Hepatocyte (in vitro differentiated cells): ENCODE results near the gene EML6. TPM values are rescaled to one million over a fixed set of nuclear protein-coding genes. Genes with fewer than 3 reads are reported as not detected.

Source experiments
- DNase-seq: peaks from one replicate; pipeline ENCODE4 v3.0.0-alpha.2; 2016; ENCODE audit warnings: low spot score
- H2AFZ ChIP-seq: fragments of 200-600 bp; sonication (generic); 2 replicates; pipeline ENCODE4 v1.6.0; 2016; ENCODE audit warnings: antibody characterized with exemption, mild to moderate bottlenecking
- H3K27ac ChIP-seq: fragments of 200-600 bp; sonication (generic); 2 replicates; pipeline ENCODE4 v1.5.1; 2016; ENCODE audit warnings: mild to moderate bottlenecking
- H3K27me3 ChIP-seq: fragments of 200-600 bp; sonication (generic); 2 replicates; pipeline ENCODE4 v1.6.1; 2016
- H3K36me3 ChIP-seq: fragments of 200-600 bp; sonication (generic); replicated peaks from 2 replicates; pipeline ENCODE4 v1.5.1; 2016; ENCODE audit warnings: low read depth; ENCODE audit not compliant: insufficient read depth
- H3K4me1 ChIP-seq: fragments of 200-600 bp; sonication (generic); 2 replicates; pipeline ENCODE4 v1.5.1; 2016; ENCODE audit warnings: mild to moderate bottlenecking, moderate library complexity; ENCODE audit not compliant: insufficient read depth
- H3K4me2 ChIP-seq: fragments of 200-600 bp; sonication (generic); 2 replicates; pipeline ENCODE4 v1.6.0; 2016
- H3K4me3 ChIP-seq: fragments of 200-600 bp; sonication (generic); 2 replicates; pipeline ENCODE4 v1.5.1; 2016; ENCODE audit warnings: mild to moderate bottlenecking
- H3K79me2 ChIP-seq: fragments of 200-600 bp; sonication (generic); 2 replicates; pipeline ENCODE4 v1.6.0; 2017; ENCODE audit warnings: mild to moderate bottlenecking
- H3K9me2 ChIP-seq: fragments of 200-600 bp; sonication (generic); replicated peaks from 2 replicates; pipeline ENCODE4 v1.6.0; 2017; ENCODE audit warnings: mild to moderate bottlenecking; ENCODE audit not compliant: insufficient read depth
- H3K9me3 ChIP-seq: fragments of 200-600 bp; sonication (generic); 2 replicates; pipeline ENCODE4 v1.5.1; 2016; ENCODE audit warnings: low read depth, mild to moderate bottlenecking
- H4K20me1 ChIP-seq: fragments of 200-600 bp; sonication (generic); 2 replicates; pipeline ENCODE4 v1.6.0; 2016; ENCODE audit warnings: mild to moderate bottlenecking; ENCODE audit not compliant: insufficient read depth, poor library complexity, severe bottlenecking
- CTCF ChIP-seq: fragments of 200-600 bp; sonication (generic); IDR thresholded peaks from 2 replicates; pipeline ENCODE4 v1.5.1; 2016; ENCODE audit warnings: antibody characterized with exemption, mild to moderate bottlenecking; ENCODE audit not compliant: poor library complexity
- EZH2 ChIP-seq: fragments of 200-600 bp; sonication (generic); IDR thresholded peaks from 2 replicates; pipeline ENCODE4 v1.6.1; 2016; ENCODE audit warnings: antibody characterized with exemption, mild to moderate bottlenecking, borderline replicate concordance
- EZH2phosphoT487 ChIP-seq: fragments of 200-600 bp; sonication (generic); IDR thresholded peaks from one replicate; pipeline ENCODE4 v1.6.1; 2018; ENCODE audit warnings: antibody characterized with exemption, mild to moderate bottlenecking, low read depth, moderate library complexity; ENCODE audit not compliant: unreplicated experiment, severe bottlenecking
- WGBS: methylation state at CpG from one replicate; pipeline ENCODE4 v1.1.6; 2016; ENCODE audit warnings: low lambda C conversion rate; ENCODE audit errors: missing lambda C conversion rate; 5-methylcytosine and 5-hydroxymethylcytosine counted together
- polyA plus RNA-seq: library from polyadenylated mRNA; unstranded; fragments of >200 nt; fragmentation: Nextera tagmentation; extraction: Ambion mirVana; gene quantifications from 2 replicates; pipeline ENCODE4 v1.2.1, GENCODE V29; 2016
- total RNA-seq: library from RNA; depleted of rRNA; stranded (reverse); fragments of >200 nt; gene quantifications from 2 replicates; pipeline ENCODE4 v1.2.3, GENCODE V29; 2014

Gene EML6
- total and polyA plus RNA-seq, 2 experiments from 2014 or later = 1.9 to 4.0 TPM

GRCh38 chr2:54834721-54835120, 111.3 kb downstream of the EML6 start:
- DNase-seq = no peak
- H3K9me3 ChIP-seq = no peaks in the 10 kb centered on the region
- no peaks in the 10 kb centered on the region for H4K20me1 ChIP-seq
- no peaks in the 10 kb centered on the region for H3K27me3 ChIP-seq
- no peak overlapping the region for H2AFZ ChIP-seq
- H3K4me1 ChIP-seq = no peaks in the 10 kb centered on the region
- H3K27ac ChIP-seq = no peak overlapping the region
- H3K4me3 ChIP-seq = no peak overlapping the region
- no peak overlapping the region for H3K4me2 ChIP-seq
- 84% methylated on average over 5 of the region's 5 CpGs for WGBS
- H3K36me3 ChIP-seq = no peaks in the 10 kb centered on the region
- no peak for TF ChIP-seq EZH2
- TF ChIP-seq CTCF = no peak
- TF ChIP-seq EZH2phosphoT487 = no peak
- H3K79me2 ChIP-seq = no peaks in the 10 kb centered on the region
- H3K9me2 ChIP-seq = no peaks in the 10 kb centered on the region

DNA sequence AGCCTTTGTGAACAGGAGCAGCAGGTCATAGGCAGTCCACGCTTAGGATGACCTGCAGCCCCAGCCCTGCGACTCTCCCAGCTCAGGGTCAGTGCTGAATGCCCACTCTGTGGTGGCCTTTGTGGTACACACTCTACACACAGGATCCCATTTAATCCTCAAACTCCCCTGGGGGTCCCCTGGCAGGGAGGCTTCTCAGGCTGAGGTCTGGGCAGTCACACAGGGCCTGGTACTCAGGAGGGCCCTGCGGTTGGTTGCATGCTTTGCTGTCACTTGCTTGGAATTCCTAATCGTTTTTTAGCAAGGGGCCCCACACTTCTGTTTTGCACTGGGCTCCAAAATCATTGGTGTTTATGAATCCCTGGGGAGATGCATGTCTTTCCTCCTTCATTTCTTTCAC, 113.0 kb downstream of the EML6 start:
- Histone ChIP-seq H3K4me2 (no peak overlapping the region), H3K79me2 (no peaks in the 10 kb centered on the region), H3K27ac (no peak overlapping the region), H3K4me3 (no peak overlapping the region), H3K36me3 (no peaks in the 10 kb centered on the region), H3K9me3 (no peaks in the 10 kb centered on the region), H4K20me1 (no peaks in the 10 kb centered on the region), H2AFZ (no peak overlapping the region), H3K27me3 (no peaks in the 10 kb centered on the region), H3K9me2 (no peaks in the 10 kb centered on the region), H3K4me1 (no peaks in the 10 kb centered on the region)
- WGBS = 75% methylated on average over 4 of the region's 4 CpGs
- no peak for DNase-seq
- TF ChIP-seq EZH2 (no peak), EZH2phosphoT487 (no peak), CTCF (no peak)

DNA sequence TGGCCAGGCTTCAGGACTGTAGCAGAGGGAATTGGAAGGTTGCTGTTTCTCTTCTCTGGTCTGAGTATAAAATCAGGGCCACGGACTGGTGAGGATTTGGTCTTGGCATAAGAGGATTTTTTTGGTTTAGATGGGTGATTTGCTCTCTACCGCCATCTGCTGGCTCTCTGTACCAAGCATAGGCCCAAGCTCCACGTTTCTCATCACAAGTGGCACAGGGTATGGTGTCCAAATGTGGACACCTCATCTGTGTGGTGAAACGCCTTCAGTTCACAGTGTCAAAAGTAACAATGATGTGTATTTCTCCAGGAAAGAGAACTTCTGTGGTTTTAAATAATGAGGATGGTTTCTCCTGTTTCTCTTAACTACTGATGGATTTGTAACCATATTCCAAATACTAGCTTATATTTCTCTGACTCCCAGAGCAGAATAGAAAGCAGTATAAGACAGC, 115.1 kb downstream of the EML6 start:
- Histone ChIP-seq H3K36me3 (no peaks in the 10 kb centered on the region), H3K9me3 (no peaks in the 10 kb centered on the region), H3K4me2 (no peak overlapping the region), H4K20me1 (no peaks in the 10 kb centered on the region), H3K4me1 (no peaks in the 10 kb centered on the region), H3K79me2 (no peaks in the 10 kb centered on the region), H3K4me3 (no peak overlapping the region), H3K27me3 (no peaks in the 10 kb centered on the region), H3K27ac (no peak overlapping the region), H3K9me2 (no peaks in the 10 kb centered on the region), H2AFZ (no peak overlapping the region)
- DNase-seq = peak; percentile 74
- 25% methylated on average over 4 of the region's 4 CpGs for WGBS
- TF ChIP-seq EZH2 (no peak), EZH2phosphoT487 (no peak), CTCF (peak; percentile 75)
